Epithelial cell of esophagus (primary cell): ENCODE results near the gene TMEM163.

Source experiments
- DNase-seq: peaks from one replicate; pipeline ENCODE4 v3.0.0; 2010; ENCODE audit warnings: low read depth
- H3K4me3 ChIP-seq: 2 replicates; pipeline ENCODE4 v1.5.1; 2011; ENCODE audit warnings: mild to moderate bottlenecking, low read length, control low read depth
- TF ChIP-seq, protein P1 (sequence below): IDR thresholded peaks from 2 replicates; pipeline ENCODE4 v1.5.1; 2011; ENCODE audit warnings: low read depth, mild to moderate bottlenecking, low read length, control low read depth, inconsistent platforms; ENCODE audit not compliant: insufficient read depth; ENCODE audit errors: missing control alignments

The TMEM163 gene

DNA sequence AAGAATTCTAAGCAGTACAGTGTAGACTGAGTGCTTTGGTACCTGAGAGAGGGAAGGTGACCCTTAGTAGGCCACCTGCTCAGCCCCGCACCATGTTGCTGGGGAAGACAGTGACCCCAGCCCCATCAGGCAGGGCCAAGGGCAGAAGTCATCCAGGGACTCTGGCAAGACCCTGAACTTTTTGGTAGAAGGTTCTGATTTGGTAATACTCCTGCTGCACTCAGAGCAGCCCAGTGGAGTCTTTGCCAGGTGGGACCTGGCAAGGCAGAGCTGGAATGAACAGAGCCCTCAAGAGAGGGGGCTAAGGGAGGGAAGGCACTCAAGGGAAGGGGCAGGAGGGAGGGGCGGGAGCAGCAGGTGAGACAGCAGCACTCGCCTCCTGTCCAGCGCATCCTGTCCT is 273.7 kb downstream of the TMEM163 start:
- TF ChIP-seq, protein P1, sequence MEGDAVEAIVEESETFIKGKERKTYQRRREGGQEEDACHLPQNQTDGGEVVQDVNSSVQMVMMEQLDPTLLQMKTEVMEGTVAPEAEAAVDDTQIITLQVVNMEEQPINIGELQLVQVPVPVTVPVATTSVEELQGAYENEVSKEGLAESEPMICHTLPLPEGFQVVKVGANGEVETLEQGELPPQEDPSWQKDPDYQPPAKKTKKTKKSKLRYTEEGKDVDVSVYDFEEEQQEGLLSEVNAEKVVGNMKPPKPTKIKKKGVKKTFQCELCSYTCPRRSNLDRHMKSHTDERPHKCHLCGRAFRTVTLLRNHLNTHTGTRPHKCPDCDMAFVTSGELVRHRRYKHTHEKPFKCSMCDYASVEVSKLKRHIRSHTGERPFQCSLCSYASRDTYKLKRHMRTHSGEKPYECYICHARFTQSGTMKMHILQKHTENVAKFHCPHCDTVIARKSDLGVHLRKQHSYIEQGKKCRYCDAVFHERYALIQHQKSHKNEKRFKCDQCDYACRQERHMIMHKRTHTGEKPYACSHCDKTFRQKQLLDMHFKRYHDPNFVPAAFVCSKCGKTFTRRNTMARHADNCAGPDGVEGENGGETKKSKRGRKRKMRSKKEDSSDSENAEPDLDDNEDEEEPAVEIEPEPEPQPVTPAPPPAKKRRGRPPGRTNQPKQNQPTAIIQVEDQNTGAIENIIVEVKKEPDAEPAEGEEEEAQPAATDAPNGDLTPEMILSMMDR, result no peak

DNA sequence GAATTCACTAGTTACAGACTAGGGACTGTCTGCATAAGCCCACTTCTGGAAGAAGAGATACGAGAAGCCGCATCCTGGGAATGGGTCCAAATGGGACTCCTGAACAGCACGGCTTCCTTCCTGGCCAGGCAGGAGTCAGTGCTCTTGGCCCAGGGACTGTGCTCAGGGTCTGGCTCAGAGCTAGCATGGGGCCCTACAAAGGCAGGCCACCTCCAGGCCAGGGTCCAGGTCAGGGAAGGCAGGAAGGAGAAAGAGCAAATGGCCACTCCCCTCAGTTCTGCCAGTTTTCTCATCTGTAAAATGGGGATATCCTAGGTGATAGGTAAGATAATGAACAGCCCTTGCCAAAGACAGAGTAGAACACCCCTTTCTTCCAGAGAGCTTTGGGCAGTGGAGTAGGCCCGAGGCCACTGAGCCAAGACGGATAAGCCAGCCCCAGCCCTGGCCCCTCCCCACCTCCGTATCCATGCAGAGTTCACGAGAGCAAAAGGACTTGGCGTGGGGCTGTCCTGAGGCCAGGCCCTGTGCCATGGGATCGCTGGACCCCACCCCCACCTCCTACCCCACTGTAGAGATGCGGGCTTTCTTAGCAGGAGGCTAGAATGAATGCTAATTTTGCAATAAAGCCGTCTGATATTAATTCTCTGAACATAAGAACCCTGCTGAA is 274.9 kb downstream of the TMEM163 start:
- no peak overlapping the region for H3K4me3 ChIP-seq
- no peak for DNase-seq
- TF ChIP-seq, protein P1, result no peak

More for the DNA sequence above, 273.7 kb downstream of the TMEM163 start:
- H3K4me3 ChIP-seq, result no peak overlapping the region
- DNase-seq, result no peak

DNA sequence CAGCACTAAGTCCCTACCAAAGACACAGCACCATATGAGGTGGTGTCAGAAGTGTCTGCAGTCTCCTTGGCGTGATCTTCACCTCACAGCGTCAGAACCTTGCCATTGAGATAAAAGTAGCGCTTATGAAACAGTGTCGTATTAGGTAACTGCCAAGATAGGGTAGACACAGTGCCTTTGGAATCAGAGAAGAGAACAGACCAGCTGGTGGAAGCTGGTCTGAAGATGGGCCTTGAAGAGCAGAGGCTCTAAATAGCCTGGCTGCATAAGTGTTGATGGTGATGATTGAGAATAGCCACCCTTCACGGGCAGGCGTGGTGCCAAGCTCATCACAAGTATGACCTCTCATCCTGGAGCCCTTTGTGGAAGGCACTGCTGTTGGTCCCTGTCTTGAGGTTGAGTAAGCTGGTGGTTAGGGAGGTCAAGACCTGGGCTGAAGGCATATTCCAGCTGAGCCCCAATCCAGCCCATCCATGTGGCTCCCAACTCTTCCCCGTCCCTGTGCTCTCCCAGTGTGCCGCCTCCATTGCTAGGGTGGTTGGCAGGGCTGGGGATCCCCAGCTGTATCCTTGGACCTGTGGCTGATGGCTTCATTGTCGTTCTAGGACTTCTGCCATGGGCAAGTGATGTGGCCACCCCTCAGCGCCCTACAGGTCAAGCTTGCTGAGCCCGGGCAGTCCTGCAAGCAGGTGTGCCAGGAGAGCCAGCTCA is 277.5 kb downstream of the TMEM163 start:
- DNase-seq, result no peak
- TF ChIP-seq, protein P1, result no peak
- H3K4me3 ChIP-seq, result no peak overlapping the region

DNA sequence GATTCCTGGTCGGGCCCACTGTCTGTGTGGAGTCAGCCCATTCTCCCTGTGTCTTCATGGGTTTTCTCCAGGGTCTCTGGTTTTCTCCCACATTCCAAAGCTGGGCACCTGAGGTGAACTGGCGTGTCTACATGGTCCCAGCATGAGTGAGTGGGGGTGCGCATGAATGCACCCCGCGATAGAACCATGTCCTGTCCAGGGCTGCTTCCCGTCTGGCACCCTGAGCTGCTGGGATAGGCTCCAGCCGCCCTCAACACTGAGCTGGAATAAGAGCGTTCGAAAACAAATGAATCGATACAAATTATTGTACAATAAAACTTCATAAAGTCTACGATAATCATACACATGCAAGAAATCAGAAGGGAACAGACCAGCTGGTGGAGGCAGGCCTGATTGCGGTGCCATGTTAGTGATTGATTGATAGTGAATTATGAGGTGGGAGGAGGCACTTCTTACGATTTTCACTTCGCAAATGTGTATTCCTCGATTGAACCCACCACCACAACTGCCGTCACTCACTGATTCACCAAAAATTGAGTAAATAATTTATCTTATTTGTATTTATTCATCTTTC is 278.4 kb downstream of the TMEM163 start:
- no peak for DNase-seq
- no peak overlapping the region for H3K4me3 ChIP-seq

DNA sequence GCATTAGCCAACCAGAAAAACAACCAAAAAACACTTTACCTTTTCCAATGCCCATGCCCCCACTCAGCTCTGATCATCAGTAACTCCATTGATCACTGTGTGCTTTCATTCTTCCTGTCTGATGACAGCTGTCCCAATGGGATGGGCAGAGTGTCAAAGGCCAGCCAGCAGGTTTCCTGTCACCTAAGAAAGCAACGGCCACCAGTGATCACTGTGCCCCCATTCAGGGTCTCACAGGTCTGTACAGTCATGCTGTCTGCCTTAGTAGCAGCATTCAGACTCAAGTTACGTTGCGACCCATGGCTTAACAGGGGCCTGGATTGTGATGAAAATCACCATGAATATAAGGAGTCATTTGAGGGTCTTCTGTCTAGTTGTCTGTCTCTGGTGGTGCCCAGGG is 280.4 kb downstream of the TMEM163 start:
- DNase-seq, result no peak
- H3K4me3 ChIP-seq, result no peak overlapping the region
- TF ChIP-seq, protein P1, result no peak

More for the DNA sequence above, 278.4 kb downstream of the TMEM163 start:
- TF ChIP-seq, protein P1, result no peak

DNA sequence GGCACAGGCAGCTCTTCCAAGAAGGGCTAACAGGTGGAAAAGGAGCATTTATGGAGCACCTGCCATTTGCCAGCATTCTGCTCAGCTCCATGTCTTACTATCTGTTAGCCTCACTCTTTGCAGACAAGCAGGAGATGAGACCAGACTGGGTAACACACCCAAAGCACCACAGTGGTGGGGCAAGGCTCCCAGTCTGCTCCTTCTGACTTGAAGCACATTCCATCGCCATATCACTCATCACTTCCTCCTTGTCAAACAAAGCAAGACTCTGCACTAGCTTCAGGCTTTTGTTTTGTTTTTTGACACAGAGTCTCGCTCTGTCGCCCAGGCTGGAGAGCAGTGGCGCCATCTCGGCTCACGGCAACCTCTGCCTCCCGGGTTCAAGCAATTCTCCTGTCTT is 282.1 kb downstream of the TMEM163 start:
- H3K4me3 ChIP-seq, result no peak overlapping the region
- TF ChIP-seq, protein P1, result no peak
- DNase-seq, result peak; percentile 77
